CD4-positive, alpha-beta T cell treated with Interleukin-17A for 4 hours (primary cell): ENCODE measurements around the gene ADAMTS19.
"Not testable (repeated sequence)": the region's sequence is repeated elsewhere in the genome, so short reads cannot be mapped to it uniquely, and the experiment has no call there.

Experiments used
- DNase-seq: peaks from one replicate; pipeline ENCODE4 v3.0.0-alpha.2; 2020; ENCODE audit warnings: mixed read lengths

Gene ADAMTS19

DNA sequence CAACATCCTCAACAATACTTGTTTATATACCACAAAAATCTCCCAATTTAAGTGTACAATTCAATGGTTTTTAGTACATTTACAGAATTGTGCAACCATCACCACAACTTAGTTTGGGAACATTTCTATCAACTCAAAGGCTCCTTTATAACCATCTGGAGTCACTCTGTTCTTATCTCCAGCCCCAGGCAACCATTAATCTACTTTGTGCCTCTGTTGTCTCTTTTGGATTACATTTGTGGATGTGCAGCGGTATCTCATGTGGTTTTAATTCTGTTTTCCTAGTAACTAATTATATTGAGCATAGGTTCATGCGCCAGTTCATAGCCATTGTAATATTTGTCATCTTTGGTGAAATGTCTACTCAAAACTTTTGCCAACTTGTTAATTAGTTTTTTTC is 14.4 kb downstream of the ADAMTS19 start:
- no peak for DNase-seq

DNA sequence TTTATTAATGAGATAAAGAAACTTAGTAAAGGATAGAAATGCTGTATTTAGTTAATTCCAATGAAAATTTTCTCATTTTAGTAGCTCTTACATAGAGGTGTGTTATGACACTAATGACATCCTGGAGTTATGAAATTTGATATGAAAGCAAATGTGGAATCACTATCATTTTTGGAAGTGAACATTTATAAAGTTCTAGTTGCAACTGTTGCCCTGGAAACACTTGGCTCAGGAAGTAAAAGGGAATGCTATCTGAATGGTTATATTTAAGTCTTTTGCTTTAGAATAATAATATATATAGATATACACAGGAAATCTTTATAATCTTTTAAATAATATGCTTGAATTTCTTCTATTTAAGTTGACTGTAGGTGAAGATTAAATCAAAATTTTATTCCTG is 16.7 kb downstream of the ADAMTS19 start:
- DNase-seq = no peak

DNA sequence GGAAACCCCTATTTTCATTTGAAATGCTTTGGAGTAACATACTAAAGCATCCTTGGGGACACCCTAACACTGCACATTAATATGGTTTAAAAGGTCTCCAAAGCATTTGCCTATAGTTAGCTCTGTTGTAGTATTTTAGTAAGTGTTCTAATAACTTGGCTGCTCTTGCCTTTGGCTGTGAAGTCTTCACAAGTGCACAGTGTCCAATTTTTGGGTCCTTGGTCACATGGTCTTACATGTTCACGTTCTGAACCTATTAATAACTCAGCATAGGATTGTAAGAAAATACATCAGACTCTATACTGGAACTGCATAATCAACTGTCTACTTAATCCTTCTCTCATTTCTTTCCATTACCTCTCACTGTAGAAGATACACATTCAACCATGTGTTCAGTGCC is 17.4 kb downstream of the ADAMTS19 start:
- no peak for DNase-seq

DNA sequence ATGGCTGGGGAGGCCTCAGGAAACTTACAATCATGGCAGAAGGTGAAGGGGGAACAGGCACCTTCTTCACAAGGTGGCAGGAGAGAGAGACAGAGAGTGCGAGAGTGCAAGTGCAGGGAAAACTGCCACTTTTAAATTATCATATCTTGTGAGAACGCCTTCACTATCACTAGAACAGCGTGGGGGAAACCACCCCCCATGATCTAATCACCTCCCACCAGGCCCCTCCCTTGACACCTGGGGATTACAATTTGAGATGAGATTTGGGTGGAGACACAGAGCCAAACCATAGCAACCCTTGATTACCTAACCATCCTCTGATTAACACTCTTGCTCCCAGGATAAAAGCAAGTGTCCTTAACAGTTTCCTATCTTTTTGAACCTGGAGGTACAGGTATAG is 21.1 kb downstream of the ADAMTS19 start:
- DNase-seq = no peak

DNA sequence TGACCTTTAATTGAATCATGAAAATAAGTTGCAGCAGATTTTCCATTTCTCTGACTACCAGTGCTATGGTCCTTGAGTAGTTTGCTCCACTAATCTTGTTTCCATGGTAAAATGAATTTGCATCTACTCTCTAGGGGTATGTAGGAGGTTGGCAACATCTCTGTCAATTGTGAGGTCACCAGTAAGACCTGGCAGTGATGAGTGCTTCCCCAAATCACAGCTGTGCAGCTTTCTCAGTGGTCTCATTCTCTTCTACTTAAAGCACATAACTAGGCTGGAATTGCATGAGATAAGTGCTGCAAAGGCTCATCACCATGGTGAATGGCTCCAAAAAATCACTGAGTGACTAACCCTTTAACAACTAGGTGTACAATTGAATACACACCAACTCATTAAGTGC is 36.3 kb downstream of the ADAMTS19 start:
- no peak for DNase-seq

DNA sequence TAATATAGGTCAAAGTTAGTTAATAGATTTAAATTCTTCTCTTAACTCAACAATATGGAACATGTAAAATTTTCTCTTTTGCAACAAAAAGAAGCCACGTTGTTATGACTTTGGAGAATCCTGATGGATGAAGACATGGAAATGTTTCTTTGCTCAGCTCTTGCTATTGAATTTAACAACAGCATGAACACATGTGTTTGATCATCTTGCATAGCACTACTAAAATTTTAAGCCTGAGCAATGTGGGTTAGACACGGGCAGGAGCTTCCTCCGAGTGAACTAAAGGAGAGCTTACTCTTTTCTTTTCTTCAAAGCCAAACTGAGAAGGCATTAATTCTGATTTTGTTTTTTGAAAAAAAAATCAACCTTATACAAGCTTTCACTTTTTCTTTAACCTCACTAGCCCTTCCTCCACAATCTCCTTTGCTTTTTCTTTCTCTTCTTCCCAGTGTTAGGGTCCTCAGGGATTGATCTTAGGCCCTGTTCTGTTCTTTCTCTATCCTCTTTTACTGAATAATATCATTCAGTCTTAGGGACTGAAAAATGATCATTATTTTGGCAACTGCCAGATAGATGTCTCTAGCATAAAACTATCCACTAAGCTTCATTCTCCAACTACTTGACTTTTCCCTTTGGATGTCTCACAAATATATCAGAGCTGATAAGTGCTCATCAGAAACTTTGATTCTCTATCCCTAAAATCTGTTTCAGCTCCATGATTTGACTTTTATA is 36.9 kb downstream of the ADAMTS19 start:
- no peak for DNase-seq

DNA sequence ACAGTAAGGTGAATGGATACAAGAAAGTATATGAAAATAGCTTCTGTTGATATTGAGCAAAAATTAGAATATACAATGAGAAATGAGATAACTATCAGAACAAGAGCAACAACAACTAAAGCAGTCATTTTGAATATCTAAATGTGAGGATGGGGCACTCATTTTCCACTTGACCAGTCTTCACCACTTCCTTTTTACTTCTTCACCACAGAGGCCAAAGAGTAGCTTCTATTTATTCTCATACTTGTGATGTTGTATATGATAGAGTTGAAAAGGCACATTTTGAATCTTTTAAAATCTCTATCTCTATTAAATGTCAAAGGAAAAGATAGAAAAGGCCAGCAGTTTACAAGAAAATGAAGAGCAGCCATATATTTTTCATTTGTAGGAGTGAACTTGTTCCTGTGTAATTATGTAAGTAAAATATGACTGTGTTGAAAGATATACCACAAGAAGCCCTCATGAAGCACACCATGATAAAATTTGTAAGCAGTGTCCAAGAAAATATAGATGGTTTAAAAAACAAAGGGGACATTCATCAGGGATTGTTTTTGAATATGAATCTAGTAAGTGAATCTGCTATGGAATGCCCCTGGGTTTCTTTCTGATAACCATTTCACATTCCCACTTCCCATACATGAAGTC is 39.2 kb downstream of the ADAMTS19 start:
- no peak for DNase-seq

DNA sequence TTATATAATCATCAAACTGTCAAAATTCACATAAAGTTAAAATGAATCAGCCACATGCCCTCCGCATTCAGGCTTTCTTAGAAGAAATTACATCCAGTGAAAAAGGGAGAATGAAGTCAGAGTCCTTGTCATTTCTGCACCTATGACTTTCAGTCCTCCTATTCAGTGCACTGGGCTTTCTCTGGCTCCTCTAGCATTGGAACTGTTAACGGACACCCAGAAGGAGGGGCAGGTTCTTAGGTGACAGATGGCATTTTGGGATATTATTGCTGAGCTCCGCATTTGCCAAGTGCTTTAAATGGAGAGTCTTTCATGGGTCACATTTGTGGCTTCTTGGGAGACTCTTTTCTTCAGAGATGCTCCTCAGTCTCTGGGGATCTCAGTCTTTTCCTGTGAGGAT is 40.0 kb downstream of the ADAMTS19 start:
- DNase-seq = no peak

DNA sequence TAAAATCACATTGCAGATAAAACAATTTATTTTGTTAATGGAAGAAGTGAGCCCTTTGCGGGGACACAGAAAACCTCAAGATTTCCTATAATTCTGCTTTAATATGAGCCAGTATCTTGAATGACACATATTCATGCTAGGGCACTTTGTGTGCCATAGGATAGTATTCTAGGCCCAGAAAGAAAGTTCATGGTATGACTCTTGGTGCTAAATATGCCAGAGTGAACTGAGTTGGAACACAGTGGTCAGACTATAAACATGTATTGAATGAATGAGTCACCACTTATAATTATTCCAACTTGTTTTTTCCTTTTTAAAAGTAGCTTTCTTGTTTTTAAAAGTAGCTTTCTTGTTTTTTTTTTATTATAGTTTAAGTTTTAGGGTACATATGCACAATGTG is 46.0 kb downstream of the ADAMTS19 start:
- DNase-seq = no peak

DNA sequence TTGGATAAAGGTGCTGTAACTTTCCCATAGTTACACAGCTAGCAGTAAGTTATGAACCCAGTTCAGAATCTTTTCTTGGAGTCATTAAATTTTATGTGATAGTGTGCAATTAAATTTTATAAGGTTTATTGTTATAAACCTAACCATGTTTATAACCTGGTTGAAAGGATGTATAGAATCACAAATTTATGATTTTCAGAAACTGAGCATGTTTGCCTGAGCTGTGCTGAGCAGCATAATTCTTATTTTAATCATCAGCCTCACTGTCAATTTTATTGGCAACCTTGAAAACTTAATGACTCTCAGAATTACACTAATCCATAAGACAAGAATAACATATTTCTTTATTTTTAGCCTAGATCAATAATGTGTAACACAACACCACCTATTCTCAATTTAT is 46.9 kb downstream of the ADAMTS19 start:
- no peak for DNase-seq

DNA sequence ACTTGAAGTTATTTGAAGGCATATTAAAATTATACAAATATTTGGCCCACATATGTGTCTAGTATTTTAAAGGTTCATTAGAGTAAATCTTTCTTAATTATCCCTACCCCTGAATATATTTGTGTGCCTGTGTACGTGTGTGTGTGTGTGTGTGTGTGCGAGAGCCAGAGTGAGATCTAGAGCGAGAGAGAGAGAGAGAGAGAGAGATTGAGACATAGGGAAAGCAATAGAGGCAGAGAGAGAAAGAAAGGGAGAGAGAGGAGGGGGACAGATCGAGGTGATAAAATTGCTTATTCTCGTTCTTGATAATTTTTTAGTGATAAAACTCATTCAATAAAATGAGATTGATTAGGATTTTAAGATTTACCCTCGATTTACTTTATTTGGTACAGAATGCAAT is 47.4 kb downstream of the ADAMTS19 start:
- no peak for DNase-seq

DNA sequence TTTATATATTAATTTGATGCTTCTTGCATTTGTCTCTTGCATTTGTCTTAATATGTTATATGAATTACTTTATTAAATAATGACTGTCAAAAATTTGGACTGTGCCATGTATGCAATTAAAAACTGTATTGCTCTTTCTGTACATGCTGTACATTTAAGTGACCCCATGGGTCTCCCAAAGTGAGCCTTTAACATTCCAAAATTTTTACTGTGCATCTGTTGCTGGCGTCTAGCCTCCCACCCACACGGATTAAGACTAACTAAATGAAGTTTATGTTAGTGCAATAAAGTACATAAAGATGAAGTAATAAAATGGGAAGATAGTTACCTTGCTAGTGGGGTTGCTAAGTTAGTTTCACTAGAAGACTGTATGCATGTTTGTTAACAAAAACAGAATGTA is 48.5 kb downstream of the ADAMTS19 start:
- no peak for DNase-seq

DNA sequence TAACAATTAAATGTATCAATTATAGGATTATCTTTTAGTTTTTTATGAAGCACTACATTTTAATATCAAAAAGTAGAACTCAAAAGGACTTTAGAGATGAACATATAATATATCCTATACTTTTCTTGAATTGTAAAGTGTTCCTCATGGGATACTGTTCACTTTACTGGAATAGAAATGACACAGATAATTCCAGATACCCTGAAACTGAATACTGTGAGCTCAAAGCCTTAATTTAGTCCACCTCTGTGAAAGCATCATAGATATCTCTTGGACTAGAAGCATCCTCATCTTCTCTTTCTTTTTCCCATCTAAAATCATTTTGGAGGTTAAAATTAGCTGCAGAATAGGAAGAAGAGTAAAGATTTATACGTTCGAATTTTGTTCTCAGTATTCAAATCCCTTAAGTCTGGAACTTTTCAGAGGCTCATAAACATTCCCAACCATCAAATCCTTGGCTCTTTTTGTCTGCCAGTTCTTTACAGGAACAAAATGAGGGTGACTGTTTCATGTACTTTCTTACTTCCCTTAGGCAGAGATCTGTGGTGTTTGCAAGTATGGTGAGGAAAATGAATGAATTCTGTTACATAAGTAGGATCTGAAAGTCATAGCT is 49.4 kb downstream of the ADAMTS19 start:
- no peak for DNase-seq

DNA sequence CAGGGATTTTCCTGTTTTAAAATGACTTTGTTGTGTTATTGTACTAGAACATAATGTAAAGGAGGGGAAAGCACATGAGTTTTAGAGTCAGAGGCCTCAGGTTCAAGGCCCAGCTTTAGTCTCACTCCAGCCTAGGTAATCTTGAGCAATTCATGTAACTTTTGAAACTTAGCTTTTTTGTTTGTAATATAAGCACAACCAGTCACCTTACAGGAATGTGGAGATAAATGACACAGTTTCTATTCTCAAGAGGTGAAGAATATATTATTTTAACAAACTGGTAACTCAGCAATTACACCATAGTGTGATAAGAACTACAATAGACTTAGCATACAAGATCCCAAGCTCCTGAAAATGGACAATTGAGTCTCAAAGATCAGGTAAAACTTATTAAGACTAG is 51.2 kb downstream of the ADAMTS19 start:
- DNase-seq = no peak

DNA sequence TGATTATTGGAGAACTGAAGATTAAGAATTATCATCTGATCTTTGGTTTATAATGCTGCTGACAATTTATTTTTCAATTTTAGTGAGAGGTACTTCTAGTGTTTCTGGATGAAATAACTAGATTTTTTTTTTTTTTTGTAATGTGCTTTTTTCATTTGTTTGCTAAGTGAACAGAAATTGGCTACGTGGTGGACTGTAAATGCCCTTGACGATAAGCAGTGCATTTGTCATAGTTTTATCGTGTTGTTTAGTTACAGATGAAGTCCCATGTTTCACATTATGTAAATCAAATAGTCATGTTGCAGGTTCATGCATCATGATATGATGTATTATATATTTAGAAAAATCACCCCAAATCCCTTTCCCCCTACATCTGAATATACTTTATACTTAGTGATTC is 81.0 kb downstream of the ADAMTS19 start:
- no peak for DNase-seq

DNA sequence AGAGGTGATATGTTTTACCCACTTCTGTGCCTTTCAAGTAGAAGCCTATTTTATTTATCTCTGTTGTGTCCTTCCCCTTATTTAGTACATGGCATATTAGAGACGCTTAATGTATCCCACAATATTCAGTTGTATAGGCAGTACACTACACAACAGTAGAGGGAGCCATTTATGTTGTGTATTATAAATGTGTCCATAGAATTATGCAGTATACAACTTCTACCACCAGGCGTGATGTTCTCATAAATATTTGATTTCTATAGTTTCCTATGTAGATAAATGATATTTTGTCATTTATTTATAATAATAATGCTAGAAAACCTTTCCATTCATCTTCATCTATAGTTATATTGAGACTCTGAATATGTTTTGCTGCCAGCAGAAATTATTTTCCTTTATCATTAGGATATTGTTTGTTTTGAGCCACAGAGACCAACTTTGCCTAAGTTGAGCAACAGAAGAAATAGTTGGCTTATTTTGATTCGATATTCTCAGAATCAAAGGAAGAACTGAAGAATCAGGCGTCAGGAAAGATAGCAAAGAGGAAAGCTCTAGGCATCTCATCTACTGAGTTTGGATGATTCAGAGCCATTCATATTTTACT is 81.7 kb downstream of the ADAMTS19 start:
- DNase-seq = no peak

DNA sequence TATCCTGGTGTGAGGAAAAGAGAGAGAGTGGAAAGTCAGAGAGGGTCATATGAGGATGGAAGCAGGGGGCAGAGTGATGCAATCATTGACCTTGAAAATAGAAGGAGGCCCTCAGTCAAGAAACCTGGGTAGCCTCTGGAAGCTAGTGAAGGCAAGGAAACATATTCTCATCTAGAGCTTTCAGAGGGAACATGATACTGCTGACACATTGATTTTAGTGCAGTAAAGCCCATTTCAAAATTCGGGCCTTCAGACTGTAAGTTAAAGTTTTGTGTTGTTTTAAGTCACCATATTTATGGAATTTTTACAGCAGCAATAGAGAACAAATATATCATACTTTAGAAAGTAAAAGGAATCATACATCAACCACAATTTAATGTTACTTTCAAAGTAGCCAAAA is 87.0 kb downstream of the ADAMTS19 start:
- no peak for DNase-seq

DNA sequence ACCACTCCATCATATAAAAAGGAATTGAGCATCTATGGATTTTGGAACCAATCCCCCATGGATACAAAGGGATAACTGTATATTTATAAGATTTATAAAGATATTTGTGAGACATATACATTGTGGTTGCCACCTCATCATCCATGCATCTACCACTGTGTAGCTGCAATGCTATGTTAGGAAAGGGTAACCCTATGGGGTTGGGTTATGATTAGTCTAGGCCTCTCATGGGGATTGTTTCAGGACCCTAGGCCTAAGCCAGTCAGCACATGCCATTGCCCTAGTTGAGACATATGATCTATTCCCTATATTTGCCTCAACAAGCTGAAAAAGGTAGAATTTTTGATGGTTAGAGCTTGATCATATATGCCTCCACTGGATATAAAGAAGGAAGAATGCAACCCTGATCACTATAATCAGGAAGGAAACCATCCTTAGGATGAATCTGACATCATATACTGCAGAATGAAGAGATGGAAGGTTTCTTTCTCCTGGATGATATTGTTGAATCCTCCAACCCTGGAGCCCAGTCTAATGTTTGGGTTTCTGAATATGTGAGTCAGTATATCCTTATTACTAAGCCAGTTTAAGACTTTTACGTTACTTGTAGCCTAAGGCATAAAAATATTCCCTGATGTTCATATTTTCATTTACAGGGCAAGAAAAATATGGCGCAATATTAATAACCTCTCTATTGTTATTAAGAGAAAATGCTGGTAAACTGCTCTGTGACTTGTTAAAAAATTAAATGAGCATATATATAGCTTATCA is 94.2 kb downstream of the ADAMTS19 start:
- DNase-seq = no peak

DNA sequence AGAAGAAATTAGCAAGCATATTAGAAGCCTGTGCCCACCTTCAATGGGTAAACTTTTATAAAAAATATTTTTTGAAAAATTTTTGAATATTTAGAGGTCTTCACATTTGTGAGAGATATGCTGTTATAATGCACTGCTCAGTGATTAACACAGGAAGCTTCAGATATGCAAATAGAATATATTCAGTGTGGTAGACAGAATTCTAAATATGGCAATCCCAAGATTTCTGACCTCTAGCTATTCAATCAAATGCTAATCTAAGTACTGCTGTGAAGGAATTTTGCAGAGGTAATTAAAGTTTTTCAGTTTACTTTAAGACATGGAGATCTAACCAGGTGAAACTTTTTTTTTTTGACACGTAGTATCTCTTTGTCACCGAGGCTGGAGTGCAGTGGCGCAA is 103.5 kb downstream of the ADAMTS19 start:
- DNase-seq = no peak

DNA sequence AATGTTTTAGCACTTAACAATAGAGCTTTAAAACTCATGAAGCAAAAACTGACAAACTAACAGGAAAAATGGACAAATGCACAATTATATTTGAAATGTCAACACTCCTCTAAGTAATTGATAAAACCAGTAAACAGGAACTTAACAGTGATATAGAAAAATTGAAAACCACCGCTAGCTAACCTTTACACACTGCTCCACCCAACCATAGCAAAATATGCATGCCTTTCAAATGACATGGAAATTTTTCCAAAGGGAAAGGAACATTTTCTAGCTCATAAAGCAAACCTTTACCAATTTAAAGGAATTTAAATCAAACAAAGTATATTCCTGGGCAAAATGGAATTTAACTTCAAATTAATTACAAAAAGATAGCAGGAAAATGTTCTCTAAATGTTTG is 109.2 kb downstream of the ADAMTS19 start:
- DNase-seq = no peak

DNA sequence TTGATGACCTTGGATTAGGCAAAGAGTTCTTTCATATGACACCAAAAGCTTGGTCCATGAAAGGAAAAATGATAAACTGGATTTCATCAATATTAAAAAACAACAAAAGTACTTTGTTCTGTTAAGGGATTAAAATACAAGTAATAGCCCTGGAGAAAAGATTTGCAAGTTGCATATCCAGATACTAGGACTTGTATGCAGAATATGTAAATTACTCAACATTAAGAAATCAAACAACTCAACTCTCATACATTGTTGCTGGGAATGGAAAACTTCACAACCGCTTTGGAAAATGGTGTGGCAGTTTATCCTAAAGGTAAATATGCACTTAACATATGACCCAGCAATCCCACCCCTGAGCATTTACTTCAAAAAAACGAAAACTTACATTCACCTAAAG is 112.0 kb downstream of the ADAMTS19 start:
- no peak for DNase-seq

DNA sequence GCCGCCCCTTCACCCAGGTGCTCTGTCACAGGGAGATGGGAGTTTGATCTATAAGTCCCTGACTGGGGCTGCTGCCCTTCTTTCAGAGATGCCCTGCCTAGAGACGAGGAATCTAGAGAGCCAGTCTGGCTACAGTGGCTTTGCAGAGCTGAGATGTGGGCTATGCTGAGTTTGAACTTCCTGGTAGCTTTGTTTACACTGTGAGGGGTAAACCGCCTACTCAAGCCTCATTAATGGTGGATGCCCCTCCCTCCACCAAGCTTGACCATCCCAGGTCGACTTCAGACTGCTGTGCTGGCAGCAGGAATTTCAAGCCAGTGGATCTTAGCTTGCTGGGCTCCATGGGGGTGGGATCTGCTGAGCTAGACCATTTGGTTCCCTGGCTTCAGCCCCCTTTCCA is 124.4 kb downstream of the ADAMTS19 start:
- not testable (repeated sequence) for DNase-seq

DNA sequence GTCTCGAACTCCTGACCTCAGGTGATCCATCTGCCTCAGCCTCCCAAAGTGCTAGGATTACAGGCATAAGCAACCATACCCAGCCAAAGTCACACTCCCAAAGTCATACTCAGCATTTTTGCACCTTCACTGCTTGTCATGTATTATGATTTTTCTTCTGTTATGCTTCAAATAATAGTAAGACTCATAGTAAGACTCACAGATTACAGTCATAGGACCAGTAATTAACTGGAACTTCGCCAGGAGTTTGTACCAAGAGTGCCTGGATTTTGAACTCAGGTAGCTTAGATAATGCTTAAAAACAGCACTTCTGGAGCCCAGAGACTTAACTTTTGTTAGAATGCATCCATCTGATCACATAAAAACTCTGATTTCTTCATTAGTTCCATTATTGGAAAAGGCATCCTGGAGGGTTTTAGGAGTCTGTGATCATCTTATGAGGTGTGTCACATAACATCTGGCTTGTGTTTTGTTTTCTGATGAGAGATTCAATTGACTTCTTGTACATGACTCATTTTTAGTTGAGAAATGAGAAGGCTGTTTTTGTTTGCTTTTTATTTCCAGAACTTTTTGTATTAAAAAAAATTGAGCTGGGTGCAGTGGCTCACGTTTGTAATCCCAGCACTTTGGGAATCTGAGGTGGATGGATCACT is 131.5 kb downstream of the ADAMTS19 start:
- no peak for DNase-seq
